T-helper 2 cell treated with Interferon-gamma antibody and Interleukin-4, amounts not matched to agents 5 μg/mL and 100 μg/mL, for 36 hours (primary cell): ENCODE measurements around the gene TMEM163.
A peak's percentile ranks its signal among the peaks of the same experiment; 100 is the strongest.

Experiments
- DNase-seq: peaks from one replicate; pipeline ENCODE4 v3.0.0; 2021; ENCODE audit warnings: low spot score
- H3K27ac Mint-ChIP-seq: one replicate; pipeline ENCODE4 v1.8.0; 2021; ENCODE audit warnings: mild to moderate bottlenecking, mixed read lengths
- H3K27me3 Mint-ChIP-seq: one replicate; pipeline ENCODE4 v1.8.0; 2021; ENCODE audit warnings: low read depth, mixed read lengths
- H3K36me3 Mint-ChIP-seq: one replicate; pipeline ENCODE4 v1.8.0; 2021; ENCODE audit warnings: low read depth, mixed read lengths
- H3K4me1 Mint-ChIP-seq: one replicate; pipeline ENCODE4 v1.8.0; 2021; ENCODE audit warnings: low read depth, mixed read lengths
- H3K4me3 Mint-ChIP-seq: one replicate; pipeline ENCODE4 v1.8.0; 2022; ENCODE audit warnings: mild to moderate bottlenecking, moderate library complexity, mixed read lengths
- H3K9me3 Mint-ChIP-seq: one replicate; pipeline ENCODE4 v1.8.0; 2021; ENCODE audit warnings: mixed read lengths

Gene TMEM163

GRCh38 chr2:134411828-134412638 is 306.8 kb downstream of the TMEM163 start:
- DNase-seq: peak; percentile 39
- H3K27me3 Mint-ChIP-seq: peaks cover 2% of the 10 kb centered on the region
- H3K9me3 Mint-ChIP-seq: no peaks in the 10 kb centered on the region
- no peak overlapping the region for H3K27ac Mint-ChIP-seq
- no peak overlapping the region for H3K4me3 Mint-ChIP-seq
- H3K4me1 Mint-ChIP-seq: peaks cover 7% of the 10 kb centered on the region
- no peaks in the 10 kb centered on the region for H3K36me3 Mint-ChIP-seq

GRCh38 chr2:134411279-134411827 is 307.4 kb downstream of the TMEM163 start:
- DNase-seq: no peak
- Mint-ChIP-seq H3K4me1 (peaks cover 7% of the 10 kb centered on the region), H3K27ac (no peak overlapping the region), H3K27me3 (peaks cover 2% of the 10 kb centered on the region), H3K36me3 (no peaks in the 10 kb centered on the region), H3K9me3 (no peaks in the 10 kb centered on the region), H3K4me3 (no peak overlapping the region)

- no peaks in the 10 kb centered on the region for H3K27me3 Mint-ChIP-seq
- peaks cover 7% of the 10 kb centered on the region for H3K4me1 Mint-ChIP-seq
- DNase-seq: no peak
- H3K36me3 Mint-ChIP-seq: no peaks in the 10 kb centered on the region
- H3K27ac Mint-ChIP-seq: no peak overlapping the region
- H3K9me3 Mint-ChIP-seq: no peaks in the 10 kb centered on the region
- no peak overlapping the region for H3K4me3 Mint-ChIP-seq
Measured at GRCh38 chr2:134410831-134411231, 308.0 kb downstream of the TMEM163 start.

- Mint-ChIP-seq H3K36me3 (no peaks in the 10 kb centered on the region), H3K27ac (no peak overlapping the region), H3K4me3 (no peak overlapping the region), H3K4me1 (peaks cover 7% of the 10 kb centered on the region), H3K9me3 (no peaks in the 10 kb centered on the region), H3K27me3 (no peaks in the 10 kb centered on the region)
- DNase-seq: no peak
Measured at GRCh38 chr2:134410006-134410405, 308.8 kb downstream of the TMEM163 start.

- no peak for DNase-seq
- no peaks in the 10 kb centered on the region for H3K36me3 Mint-ChIP-seq
- H3K4me3 Mint-ChIP-seq: no peak overlapping the region
- no peak overlapping the region for H3K27ac Mint-ChIP-seq
- H3K4me1 Mint-ChIP-seq: peaks cover 7% of the 10 kb centered on the region
- H3K9me3 Mint-ChIP-seq: no peaks in the 10 kb centered on the region
- no peaks in the 10 kb centered on the region for H3K27me3 Mint-ChIP-seq
Measured at GRCh38 chr2:134408791-134409190, 310.0 kb downstream of the TMEM163 start.

- Mint-ChIP-seq H3K4me3 (no peak overlapping the region), H3K4me1 (peaks cover 7% of the 10 kb centered on the region), H3K36me3 (peaks cover 2% of the 10 kb centered on the region), H3K9me3 (no peaks in the 10 kb centered on the region), H3K27me3 (no peaks in the 10 kb centered on the region), H3K27ac (no peak overlapping the region)
- no peak for DNase-seq
Measured at GRCh38 chr2:134408386-134408785, 310.4 kb downstream of the TMEM163 start.

- DNase-seq: no peak
- peaks cover 5% of the 10 kb centered on the region for H3K36me3 Mint-ChIP-seq
- H3K4me3 Mint-ChIP-seq: no peak overlapping the region
- no peaks in the 10 kb centered on the region for H3K27me3 Mint-ChIP-seq
- H3K9me3 Mint-ChIP-seq: no peaks in the 10 kb centered on the region
- H3K4me1 Mint-ChIP-seq: peaks cover 6% of the 10 kb centered on the region
- H3K27ac Mint-ChIP-seq: no peak overlapping the region
Measured at GRCh38 chr2:134407154-134407890, 311.5 kb downstream of the TMEM163 start.

- Mint-ChIP-seq H3K27ac (no peak overlapping the region), H3K36me3 (peaks cover 5% of the 10 kb centered on the region), H3K4me1 (peaks cover 4% of the 10 kb centered on the region), H3K4me3 (no peak overlapping the region), H3K27me3 (no peaks in the 10 kb centered on the region), H3K9me3 (no peaks in the 10 kb centered on the region)
- no peak for DNase-seq
Measured at GRCh38 chr2:134406736-134407135, 312.1 kb downstream of the TMEM163 start.

- no peak for DNase-seq
- Mint-ChIP-seq H3K27me3 (no peaks in the 10 kb centered on the region), H3K9me3 (no peaks in the 10 kb centered on the region), H3K36me3 (peaks cover 5% of the 10 kb centered on the region), H3K27ac (no peak overlapping the region), H3K4me1 (peaks cover 4% of the 10 kb centered on the region), H3K4me3 (no peak overlapping the region)
Measured at GRCh38 chr2:134406311-134406710, 312.5 kb downstream of the TMEM163 start.
